ENCODE results near the gene STOML2.

Gene STOML2

GRCh38 chr9:35076848-35077247 lies 26.1 kb downstream of the STOML2 start:
- H4K8ac ChIP-seq (ENCODE audit: low read depth, low read length): no peak overlapping the region
- H2BK5ac ChIP-seq (ENCODE audit: low read depth, low read length, poor library complexity): no peak overlapping the region
- H3K23ac ChIP-seq (ENCODE audit: low read length): no peak overlapping the region
- H3K27me3 ChIP-seq (ENCODE audit: insufficient read depth, low read length): no peaks in the 10 kb centered on the region
- H3K79me2 ChIP-seq (ENCODE audit: control insufficient read depth, insufficient read depth, low read length, poor library complexity): peaks cover 16% of the 10 kb centered on the region
- no CpG with 5 or more reads among the region's 4 CpGs for WGBS (ENCODE audit: extremely low coverage, insufficient coverage, insufficient read length)
- H2BK120ac ChIP-seq (ENCODE audit: insufficient read depth, low read length, poor library complexity): no peak overlapping the region
- no peak overlapping the region for H4K12ac ChIP-seq (ENCODE audit: low read depth, low read length)
- H2AFZ ChIP-seq (ENCODE audit: insufficient read depth, low read length, poor library complexity): no peak overlapping the region
- no peak overlapping the region for H3K27ac ChIP-seq (ENCODE audit: low read depth, low read length)
- peaks cover 13 to 15% of the 10 kb centered on the region in 2 experiments for H3K4me1 ChIP-seq (ENCODE audit: control insufficient read depth in 1 of 2, insufficient read depth in 2 of 2, low read length in 2 of 2)
- H2BK12ac ChIP-seq (ENCODE audit: low read length): no peak overlapping the region
- no peak overlapping the region for H3K4me3 ChIP-seq (ENCODE audit: low read depth, low read length)
- H3K4ac ChIP-seq (ENCODE audit: low read depth, low read length): no peak overlapping the region
- peaks cover 17% of the 10 kb centered on the region for H3K79me1 ChIP-seq (ENCODE audit: low read length)
- DNase-seq: no peak
- peak overlapping the region; percentile 9 for H3K9ac ChIP-seq (ENCODE audit: low read length)
- H3K18ac ChIP-seq (ENCODE audit: low read length): no peak overlapping the region
- no peak overlapping the region for H3K4me2 ChIP-seq (ENCODE audit: low read length)
- H2AK5ac ChIP-seq (ENCODE audit: low read length): no peak overlapping the region
- peaks cover 30 to 40% of the 10 kb centered on the region in 2 experiments for H3K36me3 ChIP-seq (ENCODE audit: control insufficient read depth in 1 of 2, insufficient read depth in 2 of 2, low read length in 2 of 2)
- H3K14ac ChIP-seq (ENCODE audit: low read length): no peak overlapping the region
- H4K91ac ChIP-seq (ENCODE audit: low read depth, low read length): no peak overlapping the region
- no peaks in the 10 kb centered on the region for H3K9me3 ChIP-seq (ENCODE audit: insufficient read depth, low read depth, low read length)

- Histone ChIP-seq H3K4ac (ENCODE audit: low read depth, low read length) (no peak overlapping the region), H3K4me1 (ENCODE audit: control insufficient read depth in 1 of 2, insufficient read depth in 2 of 2, low read length in 2 of 2) (peaks cover 18 to 19% of the 10 kb centered on the region in 2 experiments), H2BK5ac (ENCODE audit: low read depth, low read length, poor library complexity) (no peak overlapping the region), H3K4me3 (ENCODE audit: low read depth, low read length) (peak overlapping the region; percentile 12), H2AK5ac (ENCODE audit: low read length) (no peak overlapping the region), H3K27ac (ENCODE audit: low read depth, low read length) (no peak overlapping the region), H3K79me1 (ENCODE audit: low read length) (peaks cover 21% of the 10 kb centered on the region), H2BK120ac (ENCODE audit: insufficient read depth, low read length, poor library complexity) (no peak overlapping the region), H2BK12ac (ENCODE audit: low read length) (no peak overlapping the region), H3K36me3 (ENCODE audit: control insufficient read depth in 1 of 2, insufficient read depth in 2 of 2, low read length in 2 of 2) (peaks cover 30 to 40% of the 10 kb centered on the region in 2 experiments), H3K9me3 (ENCODE audit: insufficient read depth, low read depth, low read length) (no peaks in the 10 kb centered on the region), H4K12ac (ENCODE audit: low read depth, low read length) (no peak overlapping the region), H3K14ac (ENCODE audit: low read length) (no peak overlapping the region), H3K18ac (ENCODE audit: low read length) (no peak overlapping the region), H4K91ac (ENCODE audit: low read depth, low read length) (no peak overlapping the region), H3K23ac (ENCODE audit: low read length) (no peak overlapping the region), H3K9ac (ENCODE audit: low read length) (no peak overlapping the region), H3K4me2 (ENCODE audit: low read length) (no peak overlapping the region), H4K8ac (ENCODE audit: low read depth, low read length) (no peak overlapping the region), H2AFZ (ENCODE audit: insufficient read depth, low read length, poor library complexity) (no peak overlapping the region), H3K27me3 (ENCODE audit: insufficient read depth, low read length) (no peaks in the 10 kb centered on the region), H3K79me2 (ENCODE audit: control insufficient read depth, insufficient read depth, low read length, poor library complexity) (peaks cover 27% of the 10 kb centered on the region)
- DNase-seq: no peak
- no CpG with 5 or more reads among the region's 4 CpGs for WGBS (ENCODE audit: extremely low coverage, insufficient coverage, insufficient read length)
Measured at GRCh38 chr9:35075358-35075757, 27.6 kb downstream of the STOML2 start.

GRCh38 chr9:35074791-35075190 lies 28.1 kb downstream of the STOML2 start:
- Histone ChIP-seq H2BK5ac (ENCODE audit: low read depth, low read length, poor library complexity) (no peak overlapping the region), H3K14ac (ENCODE audit: low read length) (no peak overlapping the region), H3K4me1 (ENCODE audit: control insufficient read depth in 1 of 2, insufficient read depth in 2 of 2, low read length in 2 of 2) (peaks cover 21 to 25% of the 10 kb centered on the region in 2 experiments), H3K4me2 (ENCODE audit: low read length) (no peak overlapping the region), H3K27me3 (ENCODE audit: insufficient read depth, low read length) (no peaks in the 10 kb centered on the region), H2BK120ac (ENCODE audit: insufficient read depth, low read length, poor library complexity) (no peak overlapping the region), H3K79me2 (ENCODE audit: control insufficient read depth, insufficient read depth, low read length, poor library complexity) (peaks cover 33% of the 10 kb centered on the region), H2BK12ac (ENCODE audit: low read length) (no peak overlapping the region), H3K23ac (ENCODE audit: low read length) (no peak overlapping the region), H3K4me3 (ENCODE audit: low read depth, low read length) (no peak overlapping the region), H3K36me3 (ENCODE audit: control insufficient read depth in 1 of 2, insufficient read depth in 2 of 2, low read length in 2 of 2) (peaks cover 30 to 44% of the 10 kb centered on the region in 2 experiments), H4K8ac (ENCODE audit: low read depth, low read length) (no peak overlapping the region), H3K9ac (ENCODE audit: low read length) (no peak overlapping the region), H3K4ac (ENCODE audit: low read depth, low read length) (no peak overlapping the region), H2AK5ac (ENCODE audit: low read length) (no peak overlapping the region), H4K12ac (ENCODE audit: low read depth, low read length) (no peak overlapping the region), H4K91ac (ENCODE audit: low read depth, low read length) (no peak overlapping the region), H2AFZ (ENCODE audit: insufficient read depth, low read length, poor library complexity) (no peak overlapping the region), H3K18ac (ENCODE audit: low read length) (no peak overlapping the region), H3K79me1 (ENCODE audit: low read length) (peaks cover 19% of the 10 kb centered on the region), H3K27ac (ENCODE audit: low read depth, low read length) (no peak overlapping the region), H3K9me3 (ENCODE audit: insufficient read depth, low read depth, low read length) (no peaks in the 10 kb centered on the region)
- WGBS (ENCODE audit: extremely low coverage, insufficient coverage, insufficient read length): no CpG with 5 or more reads among the region's 8 CpGs
- DNase-seq: no peak

GRCh38 chr9:35074141-35074540 lies 28.8 kb downstream of the STOML2 start:
- WGBS (ENCODE audit: extremely low coverage, insufficient coverage, insufficient read length): no CpG with 5 or more reads among the region's 6 CpGs
- H3K4me3 ChIP-seq (ENCODE audit: low read depth, low read length): no peak overlapping the region
- H3K79me2 ChIP-seq (ENCODE audit: control insufficient read depth, insufficient read depth, low read length, poor library complexity): peaks cover 32% of the 10 kb centered on the region
- no peak overlapping the region for H2AK5ac ChIP-seq (ENCODE audit: low read length)
- no peak overlapping the region for H4K8ac ChIP-seq (ENCODE audit: low read depth, low read length)
- no peak overlapping the region for H2BK120ac ChIP-seq (ENCODE audit: insufficient read depth, low read length, poor library complexity)
- H3K9ac ChIP-seq (ENCODE audit: low read length): no peak overlapping the region
- no peak overlapping the region for H3K18ac ChIP-seq (ENCODE audit: low read length)
- peaks cover 30 to 44% of the 10 kb centered on the region in 2 experiments for H3K36me3 ChIP-seq (ENCODE audit: control insufficient read depth in 1 of 2, insufficient read depth in 2 of 2, low read length in 2 of 2)
- H3K4me1 ChIP-seq (ENCODE audit: control insufficient read depth in 1 of 2, insufficient read depth in 2 of 2, low read length in 2 of 2): peaks cover 20 to 24% of the 10 kb centered on the region in 2 experiments
- no peak overlapping the region for H2BK12ac ChIP-seq (ENCODE audit: low read length)
- H3K9me3 ChIP-seq (ENCODE audit: insufficient read depth, low read depth, low read length): no peaks in the 10 kb centered on the region
- no peak overlapping the region for H2BK5ac ChIP-seq (ENCODE audit: low read depth, low read length, poor library complexity)
- H2AFZ ChIP-seq (ENCODE audit: insufficient read depth, low read length, poor library complexity): no peak overlapping the region
- no peak overlapping the region for H4K12ac ChIP-seq (ENCODE audit: low read depth, low read length)
- peaks cover 12% of the 10 kb centered on the region for H3K79me1 ChIP-seq (ENCODE audit: low read length)
- H3K27ac ChIP-seq (ENCODE audit: low read depth, low read length): no peak overlapping the region
- no peak overlapping the region for H3K4ac ChIP-seq (ENCODE audit: low read depth, low read length)
- H4K91ac ChIP-seq (ENCODE audit: low read depth, low read length): no peak overlapping the region
- H3K14ac ChIP-seq (ENCODE audit: low read length): no peak overlapping the region
- no peak for DNase-seq
- no peaks in the 10 kb centered on the region for H3K27me3 ChIP-seq (ENCODE audit: insufficient read depth, low read length)
- H3K23ac ChIP-seq (ENCODE audit: low read length): no peak overlapping the region
- H3K4me2 ChIP-seq (ENCODE audit: low read length): no peak overlapping the region

All from trophoblast cell (in vitro differentiated cells and primary cell).